ENCODE data around the gene LEP.

LEP gene

DNA sequence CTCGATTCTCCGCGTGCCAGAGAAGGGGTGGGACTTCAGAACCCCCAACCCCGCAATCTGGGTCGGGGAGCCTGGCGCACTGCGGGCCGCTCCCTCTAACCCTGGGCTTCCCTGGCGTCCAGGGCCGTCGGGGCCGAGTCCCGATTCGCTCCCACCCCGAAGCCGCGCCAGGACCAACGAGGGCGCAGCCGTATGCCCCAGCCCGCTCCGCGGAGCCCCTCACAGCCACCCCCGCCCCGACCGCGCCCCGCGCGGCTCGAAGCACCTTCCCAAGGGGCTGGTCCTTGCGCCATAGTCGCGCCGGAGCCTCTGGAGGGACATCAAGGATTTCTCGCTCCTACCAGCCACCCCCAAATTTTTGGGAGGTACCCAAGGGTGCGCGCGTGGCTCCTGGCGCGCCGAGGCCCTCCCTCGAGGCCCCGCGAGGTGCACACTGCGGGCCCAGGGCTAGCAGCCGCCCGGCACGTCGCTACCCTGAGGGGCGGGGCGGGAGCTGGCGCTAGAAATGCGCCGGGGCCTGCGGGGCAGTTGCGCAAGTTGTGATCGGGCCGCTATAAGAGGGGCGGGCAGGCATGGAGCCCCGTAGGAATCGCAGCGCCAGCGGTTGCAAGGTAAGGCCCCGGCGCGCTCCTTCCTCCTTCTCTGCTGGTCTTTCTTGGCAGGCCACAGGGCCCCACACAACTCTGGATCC, at the start of gene LEP:
Gene LEP, plus strand, starts transcription at position 583 of the 691 bp plus-strand sequence. CDS start 10,741 bp downstream, outside the sequence.
- DNase-seq = no peak

DNA sequence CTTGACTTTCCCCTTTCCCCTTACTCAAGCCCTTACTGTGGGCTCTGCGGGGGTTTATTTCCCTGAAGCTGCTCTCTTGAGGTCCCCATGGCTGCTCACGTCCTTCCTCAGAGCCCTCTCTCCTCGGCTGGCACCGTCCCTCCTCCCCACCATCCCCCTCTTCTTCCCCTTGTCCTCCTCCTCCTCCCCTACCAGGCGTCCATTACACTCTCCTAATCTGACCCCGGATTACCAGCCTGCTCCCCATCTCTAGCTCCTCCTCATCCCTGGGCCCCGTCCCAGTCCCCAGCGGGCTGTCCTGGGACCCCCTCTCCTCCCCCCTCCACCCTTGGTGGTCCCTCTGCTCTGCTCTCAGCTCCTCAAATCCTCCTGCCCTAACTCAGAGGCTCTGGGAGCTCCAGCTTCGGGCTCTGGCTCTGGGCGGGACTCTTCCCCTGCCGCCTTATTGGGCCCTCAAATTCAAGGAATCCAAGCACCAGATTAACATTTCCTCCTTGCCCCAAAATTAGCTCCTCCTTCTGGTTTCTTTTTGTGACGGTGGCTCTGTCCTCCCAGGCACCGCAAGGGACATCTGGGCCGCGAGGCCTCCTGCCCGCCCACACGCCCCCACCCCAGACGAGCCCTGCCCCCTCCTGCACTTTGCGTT, 48.5 kb upstream of the LEP start:
- no peak for DNase-seq

- no peak for DNase-seq
Measured at GRCh38 chr7:128194533-128195282, 46.4 kb upstream of the LEP start.

- no peak for DNase-seq
Measured at GRCh38 chr7:128197589-128197988, 43.5 kb upstream of the LEP start.

DNA sequence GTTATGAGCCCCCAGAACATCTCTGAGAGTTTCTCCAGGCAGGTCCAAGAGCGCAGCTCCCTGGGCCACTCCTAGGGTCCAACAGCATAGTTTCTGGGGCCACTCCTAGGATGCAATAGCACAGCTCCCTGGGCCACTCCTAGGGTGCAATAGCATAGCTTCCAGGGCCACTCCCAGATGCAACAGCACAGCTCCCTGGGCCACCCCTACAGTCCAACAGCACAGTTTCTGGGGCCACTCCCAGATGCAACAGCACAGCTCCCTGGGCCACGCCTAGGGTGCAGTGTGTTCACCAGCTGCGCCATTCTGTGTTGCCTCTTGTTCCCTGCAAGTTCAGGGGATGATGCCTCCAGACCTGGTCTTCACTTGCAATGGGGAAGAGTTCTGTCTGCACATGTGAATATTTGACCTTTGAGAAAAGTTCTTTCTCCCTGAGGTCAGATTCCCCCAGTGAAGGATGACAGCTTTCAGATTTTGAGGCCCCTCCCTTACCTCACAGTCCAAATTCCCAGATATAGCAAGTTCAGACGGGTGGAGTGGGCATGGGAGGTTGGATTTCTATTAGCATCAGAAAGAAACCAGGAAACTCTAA, 43.0 kb upstream of the LEP start:
- no peak for DNase-seq

- DNase-seq = no peak
Measured at GRCh38 chr7:128200376-128200775, 40.7 kb upstream of the LEP start.

DNA sequence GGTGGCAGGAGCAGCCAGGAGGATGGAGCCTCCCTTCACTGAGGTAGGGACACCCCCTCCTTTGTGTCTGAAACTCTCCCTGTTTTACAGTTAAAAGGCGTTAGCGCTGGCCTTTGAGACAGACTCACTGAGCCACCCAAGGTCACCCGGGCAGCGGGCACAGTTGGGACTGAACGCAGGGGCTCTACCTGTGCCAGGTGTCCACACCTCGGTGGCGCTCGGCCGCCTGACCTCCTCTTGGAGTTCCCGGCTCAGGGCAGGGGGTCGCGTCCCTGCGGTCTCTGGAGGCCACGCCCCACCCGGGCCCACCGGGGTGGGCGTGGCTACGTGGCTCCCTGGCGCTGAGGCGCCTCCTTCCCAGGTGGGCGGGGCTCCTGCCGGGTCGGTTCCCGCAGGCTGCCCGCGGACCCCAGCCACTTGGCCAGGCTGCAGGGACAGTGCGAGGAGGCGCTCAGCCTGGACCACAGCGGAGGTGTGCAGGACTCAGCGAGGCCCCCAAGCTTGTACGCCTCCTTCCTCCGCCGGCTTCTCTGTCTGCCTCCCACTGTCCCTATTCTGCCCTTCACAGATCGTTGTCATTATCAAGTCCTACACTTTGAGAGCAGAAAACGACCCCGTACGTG, 39.9 kb upstream of the LEP start:
- no peak for DNase-seq

- no peak for DNase-seq
Measured at GRCh38 chr7:128201690-128202085, 39.4 kb upstream of the LEP start.

GRCh38 chr7:128202287-128202957, 38.7 kb upstream of the LEP start:
- DNase-seq = no peak

DNA sequence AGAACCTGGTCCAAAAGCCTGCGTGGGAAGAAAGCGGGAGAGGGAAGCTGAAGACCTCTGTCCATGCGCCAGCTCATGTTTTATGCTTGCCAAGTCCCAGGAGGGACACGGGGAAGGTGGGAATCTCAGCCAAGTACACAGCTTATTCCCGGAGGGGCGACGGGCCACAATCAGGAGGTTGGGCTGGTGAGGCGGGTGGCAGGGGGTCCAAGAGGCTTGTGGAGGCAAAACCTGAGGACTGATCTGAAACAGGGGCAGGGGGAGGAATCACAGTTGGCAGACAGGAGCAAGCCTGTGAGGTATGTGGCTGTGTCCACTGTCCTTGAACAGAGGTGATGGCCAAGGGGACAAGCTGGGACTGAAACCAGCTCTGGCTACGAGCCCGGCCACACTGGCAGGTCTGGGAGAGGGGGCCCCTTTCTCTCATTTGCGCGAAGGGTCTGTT, 38.0 kb upstream of the LEP start:
- no peak for DNase-seq

DNA sequence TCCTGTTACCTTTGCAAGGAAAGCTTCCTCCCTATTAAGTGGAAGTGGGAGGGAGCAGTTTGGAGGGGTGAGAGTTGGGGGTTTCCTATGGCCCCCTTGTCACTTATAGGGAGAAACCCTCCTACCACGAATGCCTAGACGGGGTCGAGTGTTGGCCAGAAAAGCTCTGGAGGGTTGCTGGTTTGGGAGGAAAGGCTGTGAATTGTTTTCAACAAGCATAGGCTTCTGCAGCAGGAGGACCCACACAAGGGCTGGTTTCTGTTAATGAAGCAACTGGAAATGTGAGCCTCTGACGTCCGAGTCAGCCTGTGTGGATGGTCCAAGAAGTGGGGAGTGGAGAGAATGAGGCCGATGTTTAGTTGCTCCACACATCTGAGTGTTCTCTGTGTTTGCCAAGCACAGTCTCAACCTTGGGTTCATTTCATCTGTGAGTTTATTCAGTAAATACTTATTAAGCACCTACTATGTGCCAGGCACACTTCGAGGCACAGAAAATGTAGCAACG, 37.3 kb upstream of the LEP start:
- no peak for DNase-seq

GRCh38 chr7:128204455-128204854, 36.6 kb upstream of the LEP start:
- no peak for DNase-seq

DNA sequence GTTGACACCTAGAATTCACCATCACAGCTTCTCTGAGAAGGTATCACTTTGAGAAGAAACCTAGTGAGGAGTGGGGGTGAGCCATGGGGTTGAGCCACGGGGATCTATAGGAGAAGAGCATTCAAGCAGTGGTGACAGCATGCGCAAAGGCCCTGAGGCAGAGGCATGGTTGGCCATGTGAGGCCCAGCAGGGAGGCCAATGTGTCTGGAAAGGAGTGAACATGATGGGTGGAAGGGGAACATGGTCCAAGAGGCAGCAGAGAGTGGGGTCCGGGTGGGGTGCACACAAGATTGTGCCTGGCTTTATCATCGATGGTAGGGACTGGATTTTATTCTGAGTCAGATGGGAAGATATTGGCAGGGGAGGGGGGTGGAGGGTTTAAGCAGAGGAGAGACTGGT, 36.0 kb upstream of the LEP start:
- DNase-seq = no peak

GRCh38 chr7:128206017-128206746, 34.9 kb upstream of the LEP start:
- DNase-seq = no peak

DNA sequence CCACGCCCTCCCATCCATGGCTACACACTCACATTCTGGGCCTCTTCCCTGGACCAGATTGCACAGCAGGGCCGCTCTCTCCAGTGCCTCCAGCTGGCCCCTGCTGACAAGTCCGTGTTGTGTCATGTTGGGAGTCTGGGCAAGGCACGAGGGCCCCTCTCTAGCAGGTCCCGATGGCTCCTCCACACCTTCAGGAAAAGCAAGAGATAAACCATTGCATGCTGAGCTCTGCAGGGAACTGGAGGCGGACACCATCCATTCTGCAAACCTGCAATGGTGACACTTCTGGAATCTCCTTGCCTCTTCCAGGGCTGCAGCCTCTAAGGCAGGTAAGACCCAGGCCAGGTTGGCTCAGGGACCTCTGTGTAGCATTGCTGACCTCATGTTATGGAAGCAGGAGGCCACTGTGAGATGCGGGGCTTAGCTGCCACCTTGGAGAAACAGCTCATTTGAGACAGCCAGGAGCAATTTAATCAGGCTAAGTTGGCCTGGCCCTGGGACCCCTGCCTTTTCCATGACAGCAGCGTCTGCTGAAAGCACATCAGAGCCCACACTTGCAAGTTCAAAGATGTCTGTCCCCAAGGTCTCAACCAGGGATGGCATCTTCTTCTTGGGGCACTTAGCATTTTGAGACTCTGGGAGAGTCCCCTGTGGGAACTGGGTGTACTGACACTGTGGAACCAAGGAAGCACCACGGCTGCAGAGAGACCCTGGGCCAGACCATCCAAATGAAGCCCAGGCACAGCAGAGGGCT, 34.2 kb upstream of the LEP start:
- no peak for DNase-seq

DNA sequence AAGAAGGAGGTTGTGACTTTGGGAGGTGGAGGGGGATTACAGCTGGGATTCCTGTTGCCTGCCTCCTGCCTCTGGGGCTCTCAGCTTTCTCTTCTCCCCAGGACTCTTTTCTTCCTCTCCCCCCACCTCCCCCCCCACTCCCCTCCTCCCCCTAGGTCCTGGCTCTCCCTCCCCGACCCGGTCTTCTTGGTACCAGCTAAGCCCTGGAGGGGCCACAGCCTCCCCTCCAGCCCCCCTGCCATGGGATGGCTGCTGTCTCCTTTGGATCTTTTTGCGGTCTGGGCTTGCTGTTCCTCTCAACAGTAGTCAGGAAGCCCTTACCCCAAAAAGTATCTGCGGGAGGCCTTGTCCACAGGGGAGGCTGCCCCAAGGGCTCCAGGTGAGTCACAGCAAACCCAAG, 33.5 kb upstream of the LEP start:
- no peak for DNase-seq

GRCh38 chr7:128209229-128210035, 31.6 kb upstream of the LEP start:
- no peak for DNase-seq

DNA sequence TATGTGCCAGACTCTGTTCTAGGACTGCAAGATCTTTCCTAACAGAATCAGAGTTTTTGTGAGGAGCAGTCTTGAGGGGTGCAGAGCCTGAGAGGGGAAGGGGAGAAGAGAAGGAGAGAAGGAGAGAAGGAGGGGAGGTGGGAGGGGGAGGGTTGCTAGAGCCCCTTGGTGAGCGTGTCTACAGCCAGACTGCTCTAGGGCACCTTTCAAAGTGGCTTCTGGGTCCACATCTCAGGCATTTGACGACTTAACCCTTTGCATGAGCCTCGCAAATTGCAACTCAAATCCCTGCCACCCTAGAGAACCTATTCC, 31.1 kb upstream of the LEP start:
- DNase-seq = no peak

DNA sequence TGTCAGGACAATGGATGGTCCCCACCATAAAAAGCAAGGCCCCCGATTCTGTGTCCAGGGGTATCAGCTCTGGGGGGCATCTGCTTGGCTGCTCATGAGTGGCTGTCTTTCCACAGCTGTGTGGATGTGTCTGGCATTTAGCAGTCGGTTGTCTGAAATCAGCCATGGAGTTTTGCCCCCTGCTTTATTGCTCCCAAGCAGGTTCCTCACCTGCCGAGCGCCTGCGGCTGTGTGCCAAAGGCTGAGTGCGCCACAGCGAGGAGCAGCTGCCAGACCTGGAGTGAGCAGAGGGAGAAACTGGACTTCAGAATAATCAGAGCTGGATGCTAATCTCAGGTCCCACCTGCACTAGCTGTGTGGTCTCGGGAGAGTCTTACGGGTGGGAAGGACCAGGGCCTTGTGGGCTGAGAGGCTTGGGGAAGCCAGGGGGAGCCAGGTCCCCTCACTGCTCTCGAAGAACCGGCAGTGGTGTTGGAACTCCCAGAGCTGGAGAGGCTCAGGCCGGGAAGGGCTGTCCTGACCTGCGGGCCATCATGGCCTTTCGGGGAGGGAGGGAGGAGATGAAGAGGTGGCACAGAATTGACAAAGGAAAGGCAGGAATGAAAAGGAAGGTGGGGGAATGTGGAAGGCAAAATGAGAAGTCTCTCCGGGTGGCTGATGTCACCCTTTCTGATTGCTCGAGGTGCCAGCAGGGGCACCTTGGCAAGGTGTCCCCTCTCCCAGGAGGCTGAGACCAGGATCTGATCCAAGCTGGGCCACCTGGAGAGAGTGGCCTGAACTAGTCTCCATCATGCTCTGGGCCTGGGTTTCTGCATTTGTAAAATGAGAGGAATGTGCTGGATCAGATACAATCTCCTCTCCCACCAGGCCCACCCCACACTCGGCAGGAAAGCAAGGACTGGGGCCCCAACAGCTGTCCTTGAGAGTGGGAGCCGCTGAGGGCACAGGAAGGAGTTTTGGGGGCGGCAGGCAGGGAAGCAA, 30.2 kb upstream of the LEP start:
- DNase-seq = no peak

Data from NCI-H1417 treated with DMSO at 0.1 percent for 48 hours (cell line).